GM18861 (cell line): Measurements from ENCODE around the gene AHI1.

Experiments
- ATAC-seq: cut with Tn5 transposase; IDR thresholded peaks from one replicate; pipeline ENCODE4 v1.9.1; 2021; ENCODE audit not compliant: unreplicated experiment

AHI1 gene

DNA sequence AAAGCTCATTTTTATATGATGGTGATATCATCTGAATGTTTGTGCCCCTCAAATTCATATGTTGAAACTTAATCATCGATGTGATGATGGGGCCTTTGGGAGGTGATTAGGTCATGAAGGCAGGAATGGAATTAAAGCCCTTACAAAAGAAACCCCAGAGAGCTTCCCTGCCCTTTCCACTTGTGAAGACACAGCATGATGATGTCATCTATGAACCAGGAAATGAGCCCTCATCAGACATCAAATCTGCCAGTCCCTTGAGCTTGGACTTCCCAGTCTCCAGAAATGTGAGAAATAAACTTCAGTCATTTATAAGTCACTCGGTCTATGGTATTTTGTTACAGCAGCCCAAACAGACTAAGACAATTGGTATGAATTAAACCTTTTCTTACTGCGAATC, 163.4 kb downstream of the AHI1 start:
- ATAC-seq = no peak

DNA sequence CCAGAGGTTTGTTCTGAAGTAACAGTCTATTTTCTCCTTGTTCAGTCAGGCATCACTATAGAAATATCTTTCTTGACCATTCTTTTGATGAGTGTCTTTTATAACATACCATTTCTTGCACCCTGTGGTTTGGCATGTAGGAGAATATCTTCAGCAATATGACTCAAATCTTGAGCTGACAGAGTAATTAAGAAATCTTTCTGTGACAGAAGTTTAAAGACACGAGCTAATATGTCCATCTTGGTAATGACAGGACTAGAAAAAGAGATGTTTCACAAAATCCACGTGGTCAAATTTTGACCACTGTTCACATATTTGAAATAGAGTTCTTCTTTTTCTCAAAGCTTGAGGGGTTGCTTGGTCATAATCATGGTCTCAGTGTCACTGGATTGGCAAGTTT, 166.5 kb downstream of the AHI1 start:
- peak; percentile 34 for ATAC-seq

DNA sequence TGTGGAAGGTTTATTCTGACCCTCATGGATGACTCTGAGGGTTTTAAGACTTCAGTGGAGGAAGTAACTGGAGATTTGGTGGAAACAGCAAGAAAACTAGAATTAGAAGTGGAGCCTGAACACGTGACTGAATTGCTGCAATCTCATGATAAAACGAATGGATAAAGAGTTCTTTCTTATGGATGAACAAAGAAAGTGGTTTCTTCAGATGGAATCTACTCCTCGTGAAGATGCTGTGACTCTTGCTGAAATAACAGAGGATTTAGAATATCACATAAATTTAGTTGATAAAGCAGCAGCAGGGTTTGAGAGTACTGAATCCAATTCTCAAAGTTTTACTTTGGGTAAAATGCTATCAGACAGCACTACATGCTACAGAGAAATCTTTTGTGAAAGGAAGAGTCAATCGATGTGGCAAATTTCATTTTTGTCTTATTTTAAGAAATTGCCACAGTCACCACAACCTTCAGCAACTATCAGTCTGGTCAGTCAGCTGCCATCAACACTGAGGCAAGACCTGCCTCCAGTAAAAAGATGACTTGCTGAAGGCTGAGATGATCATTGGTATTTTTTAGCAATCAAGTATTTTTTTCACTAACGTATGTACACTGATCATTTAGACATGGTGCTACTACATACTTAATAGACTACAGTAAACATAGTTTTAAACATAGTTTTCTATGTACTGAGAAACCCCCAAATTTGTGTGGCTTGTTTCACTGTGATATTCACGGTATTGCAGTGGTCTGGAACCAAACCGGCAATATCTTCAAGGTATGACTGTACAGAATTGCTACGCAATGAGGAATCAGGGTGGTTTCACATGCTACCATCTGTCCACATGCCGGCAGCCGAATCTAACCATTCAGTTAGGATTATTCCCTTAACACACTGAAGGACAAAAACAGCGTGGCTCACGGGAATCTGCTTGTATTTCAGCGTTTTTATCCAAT, 167.4 kb downstream of the AHI1 start:
- ATAC-seq = peak; percentile 87

DNA sequence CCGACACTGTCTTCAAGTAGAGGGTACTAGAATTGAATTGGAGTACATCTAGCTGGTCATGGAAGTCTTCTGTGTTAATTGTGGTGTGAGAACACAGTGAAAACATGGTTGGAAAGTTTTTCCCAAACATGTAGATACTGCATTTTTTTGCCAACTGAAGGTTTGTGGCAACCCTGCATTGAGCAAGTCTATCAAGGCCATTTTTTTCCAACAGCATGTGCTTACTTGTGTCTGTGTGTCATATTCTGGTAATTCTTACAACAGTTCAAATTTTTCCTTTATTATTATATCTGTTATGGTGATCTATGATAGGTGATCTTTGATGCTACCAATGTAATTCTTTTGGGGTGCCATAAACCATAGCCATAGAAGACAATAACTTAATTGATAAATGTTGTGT, 169.4 kb downstream of the AHI1 start:
- no peak for ATAC-seq

DNA sequence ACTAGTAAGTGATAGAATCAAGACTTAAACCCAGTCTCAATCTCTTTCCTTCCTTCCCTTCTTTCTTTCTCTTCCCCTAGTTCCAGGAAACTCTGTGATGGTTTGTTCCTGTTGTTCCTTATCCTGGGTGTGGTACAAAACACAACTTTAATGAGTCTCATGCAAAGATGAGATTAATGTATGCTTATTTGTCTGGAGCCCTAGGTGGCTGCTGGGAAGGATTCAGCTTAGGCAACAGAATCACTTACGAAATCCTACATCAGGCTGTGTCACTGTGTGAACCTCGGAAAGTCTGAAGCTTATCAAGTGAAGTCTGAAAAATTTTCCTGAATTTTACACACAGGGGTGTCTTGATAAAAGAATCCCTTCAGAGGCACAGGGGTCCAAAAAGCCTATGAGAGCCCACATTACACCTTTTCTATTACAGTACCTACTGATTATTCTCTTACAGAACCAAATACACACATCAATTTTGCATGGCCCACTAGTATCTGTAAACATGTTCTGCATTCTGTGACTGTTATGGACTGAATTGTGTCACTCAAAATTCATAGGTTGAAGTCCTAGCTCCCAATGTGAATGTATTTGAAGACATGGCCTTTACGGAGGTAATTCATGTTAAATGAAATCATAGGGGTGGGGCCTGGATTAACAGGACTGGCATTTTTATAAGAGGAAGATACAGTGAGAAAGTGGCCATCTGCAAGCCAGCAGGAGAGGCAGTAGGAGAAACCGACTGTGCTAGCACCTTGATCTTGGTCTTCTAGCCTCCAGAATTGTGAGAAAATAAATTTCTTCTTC, 171.7 kb downstream of the AHI1 start:
- ATAC-seq = no peak

DNA sequence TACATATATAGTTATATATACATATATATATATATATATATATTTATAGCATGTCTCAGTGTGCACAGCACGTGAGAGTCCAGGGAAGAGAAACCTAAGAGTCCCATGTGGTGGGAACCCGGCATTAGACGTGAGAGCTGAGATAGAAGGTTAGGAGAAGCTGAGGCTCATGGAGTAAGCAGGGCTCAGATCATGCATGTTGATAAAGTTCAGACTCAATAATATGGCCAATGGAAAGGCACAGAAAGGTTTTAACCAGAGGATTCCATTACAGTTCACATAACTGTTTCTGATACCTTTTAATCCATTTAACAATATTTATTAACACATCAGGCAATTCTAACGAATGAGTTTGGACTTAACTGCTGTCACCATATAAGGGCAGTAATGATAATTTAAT, 173.0 kb downstream of the AHI1 start:
- no peak for ATAC-seq

DNA sequence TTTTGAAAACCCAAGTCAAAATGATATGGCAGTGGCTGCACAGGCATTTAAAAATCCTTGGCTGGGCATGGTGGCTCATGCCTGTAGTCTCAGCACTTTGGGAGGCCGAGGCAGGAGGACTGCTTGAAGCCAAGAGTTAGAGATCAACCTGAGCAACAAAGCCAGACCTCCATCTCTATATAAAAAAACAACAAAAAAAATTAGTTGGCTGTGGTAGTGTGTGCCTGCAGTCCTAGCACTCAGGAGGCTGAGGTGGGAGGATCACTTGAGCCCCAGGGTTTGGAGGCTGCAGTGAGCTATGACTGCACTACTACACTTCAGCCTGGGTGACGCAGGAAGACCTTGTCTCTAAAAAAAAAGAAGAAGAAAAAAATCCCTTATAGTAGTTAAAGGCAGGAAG, 173.6 kb downstream of the AHI1 start:
- ATAC-seq = no peak

DNA sequence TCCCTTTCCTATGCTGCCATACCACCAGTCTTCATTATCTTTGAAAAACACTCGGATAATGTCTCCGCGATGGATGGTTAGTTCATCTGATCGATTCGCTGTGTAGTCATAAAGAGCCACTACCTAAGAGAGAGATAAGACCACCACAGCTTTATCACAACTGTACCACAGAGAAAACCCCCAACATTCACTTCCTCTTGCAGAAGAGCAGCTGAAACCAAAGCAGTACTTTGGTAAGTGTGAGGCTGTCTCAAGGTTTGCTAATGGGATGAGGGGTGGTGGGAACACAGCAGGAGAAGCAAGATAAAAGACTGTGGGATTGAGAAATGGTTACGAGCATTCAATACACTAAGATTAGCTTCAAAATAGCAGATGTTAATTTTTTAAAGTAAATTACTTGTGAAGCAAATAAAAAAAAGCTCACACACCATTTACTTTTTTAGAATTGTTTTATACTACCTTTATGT, 174.3 kb downstream of the AHI1 start:
- ATAC-seq = peak; percentile 95

DNA sequence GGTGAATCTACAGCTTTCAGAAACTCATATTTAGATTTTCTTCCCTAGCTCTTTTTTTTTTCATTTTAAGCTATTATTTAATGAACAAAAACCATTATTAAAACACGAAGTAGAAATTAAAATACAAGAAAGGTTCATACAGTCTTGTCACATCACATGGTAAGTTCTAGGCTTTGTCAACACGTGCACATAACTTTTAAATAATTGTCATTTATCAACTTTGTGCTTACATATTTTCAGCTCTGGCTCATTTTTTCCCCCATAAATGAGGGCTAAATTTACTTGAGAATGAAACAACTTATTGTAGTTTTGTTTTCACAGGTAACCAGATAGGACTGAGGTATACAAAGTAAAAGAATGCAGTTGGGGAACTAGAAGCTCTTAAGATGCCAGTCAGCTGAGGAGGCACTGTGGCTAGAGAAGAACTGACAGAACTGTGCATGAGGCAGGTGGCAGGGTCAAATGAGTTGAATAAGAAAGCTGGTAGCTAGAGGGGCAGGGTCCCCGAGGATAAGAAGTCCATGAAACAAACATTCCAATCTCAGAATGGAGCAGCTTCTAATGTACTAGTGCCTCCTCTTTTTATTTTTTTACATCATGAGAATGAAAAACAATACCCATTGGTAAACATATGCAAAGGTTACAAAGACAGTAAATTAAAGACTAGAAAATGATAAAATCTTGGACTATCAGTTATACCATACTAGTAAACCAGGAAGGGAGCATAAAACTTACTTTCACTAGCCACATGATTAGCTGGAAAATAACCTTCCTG, 174.9 kb downstream of the AHI1 start:
- ATAC-seq = peak; percentile 43

DNA sequence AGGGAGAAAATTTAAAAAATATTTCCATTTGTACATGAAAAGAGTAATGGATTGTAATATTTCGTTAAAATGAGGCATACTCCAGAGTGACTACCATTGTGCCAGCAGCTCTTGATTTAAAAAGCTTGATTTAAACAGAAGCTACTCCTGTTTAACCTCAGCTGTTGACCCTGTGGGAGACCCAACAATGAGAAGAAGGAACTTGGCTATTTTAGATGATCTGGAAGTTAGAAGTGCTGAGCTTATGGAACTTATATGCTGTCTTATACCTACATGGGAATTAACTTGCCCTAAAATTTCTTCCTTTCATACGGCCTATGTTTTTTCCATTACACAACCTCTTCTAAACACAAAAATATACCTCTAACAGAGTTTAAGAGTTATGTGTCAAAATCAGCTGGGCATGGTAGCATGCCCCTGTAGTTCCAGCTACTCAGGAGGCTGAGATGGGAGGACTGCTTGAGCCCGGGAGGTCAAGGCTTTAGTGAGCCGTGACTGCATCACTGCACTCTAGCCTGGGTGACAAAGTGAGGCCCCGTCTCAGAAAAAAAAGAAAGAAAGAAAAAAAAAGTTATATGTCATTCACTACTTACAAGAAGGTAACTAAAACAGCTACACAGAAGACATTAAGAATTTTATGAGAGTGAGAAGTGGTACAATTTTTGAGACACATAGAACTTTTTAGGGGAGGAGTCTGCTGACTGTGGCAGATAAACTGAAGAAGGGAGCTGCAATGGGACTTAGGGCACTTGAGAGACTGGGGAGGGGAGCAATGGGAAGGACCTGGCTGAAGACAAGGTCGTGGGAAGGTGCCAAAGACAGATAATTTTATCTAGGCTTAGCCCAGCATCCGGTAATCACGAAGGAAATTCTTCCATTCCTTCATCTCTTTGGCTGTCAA, 176.6 kb downstream of the AHI1 start:
- no peak for ATAC-seq

DNA sequence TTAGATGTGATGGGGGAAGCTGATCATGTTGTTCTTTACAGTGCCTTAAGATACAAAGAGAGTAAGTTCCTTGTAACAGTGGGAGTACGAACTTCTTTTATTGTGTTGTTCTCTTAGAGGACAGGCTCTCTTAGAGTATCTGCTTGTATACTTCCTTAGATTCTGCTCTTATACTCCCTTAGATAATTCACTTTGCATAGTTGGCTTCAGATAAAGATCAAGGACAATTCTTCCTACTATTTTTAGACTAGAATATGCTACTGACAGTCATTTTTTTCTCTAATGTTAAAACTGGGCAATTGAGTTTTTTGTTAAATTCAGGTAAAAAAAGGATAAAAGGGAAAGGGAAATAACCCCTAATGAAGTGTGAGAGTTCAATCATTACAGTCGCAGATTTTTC, 177.7 kb downstream of the AHI1 start:
- no peak for ATAC-seq

DNA sequence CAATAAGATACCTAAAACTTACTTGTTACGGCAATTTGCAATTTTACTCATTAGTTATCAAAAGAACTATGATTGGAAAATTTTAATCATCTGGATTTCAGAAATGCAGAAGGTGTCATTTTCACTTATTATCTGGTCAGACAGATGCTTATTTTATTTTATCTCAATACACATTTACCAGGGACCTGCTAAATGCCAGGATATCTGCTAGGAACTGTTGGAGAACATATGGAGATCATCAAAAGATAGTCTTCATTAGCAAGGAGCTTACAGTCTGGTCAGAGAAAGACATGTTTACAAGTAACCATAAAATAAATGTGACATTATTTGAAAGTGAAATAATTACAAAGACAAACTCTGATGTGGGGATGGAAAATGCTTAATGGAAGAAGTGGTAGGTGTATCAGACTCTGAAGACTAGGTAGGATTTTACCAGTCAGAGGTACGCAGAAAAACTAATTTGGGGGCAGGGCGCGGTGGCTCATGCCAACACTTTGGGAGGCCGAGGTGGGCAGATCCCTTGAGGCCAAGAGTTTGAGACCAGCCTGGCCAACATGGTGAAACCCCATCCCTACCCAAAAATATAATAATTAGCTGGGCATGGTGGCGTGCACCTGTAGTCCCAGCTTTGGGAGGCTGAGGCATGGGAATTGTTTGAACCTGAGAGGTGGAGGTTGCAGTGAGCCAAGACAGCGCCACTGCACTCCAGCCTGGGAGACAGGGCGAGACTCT, 178.6 kb downstream of the AHI1 start:
- no peak for ATAC-seq

DNA sequence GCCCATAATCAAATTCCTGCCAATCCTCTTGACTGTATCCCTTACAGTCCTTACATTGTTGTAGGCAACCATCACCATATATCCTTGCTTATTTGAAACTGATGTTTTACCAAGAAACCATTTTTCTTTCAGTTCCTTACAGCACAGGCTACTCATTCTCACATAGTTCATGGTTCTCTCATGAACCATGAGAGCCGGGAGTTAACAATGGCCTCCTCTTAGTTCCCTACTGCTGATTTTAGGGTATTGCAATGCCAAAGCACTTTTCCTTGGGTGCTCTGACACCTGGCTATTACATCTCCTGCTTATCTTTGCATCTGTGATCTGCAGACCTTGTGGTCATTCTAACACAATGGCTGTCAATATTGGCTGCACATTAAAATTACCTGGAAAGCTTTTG, 183.0 kb downstream of the AHI1 start:
- peak; percentile 59 for ATAC-seq

DNA sequence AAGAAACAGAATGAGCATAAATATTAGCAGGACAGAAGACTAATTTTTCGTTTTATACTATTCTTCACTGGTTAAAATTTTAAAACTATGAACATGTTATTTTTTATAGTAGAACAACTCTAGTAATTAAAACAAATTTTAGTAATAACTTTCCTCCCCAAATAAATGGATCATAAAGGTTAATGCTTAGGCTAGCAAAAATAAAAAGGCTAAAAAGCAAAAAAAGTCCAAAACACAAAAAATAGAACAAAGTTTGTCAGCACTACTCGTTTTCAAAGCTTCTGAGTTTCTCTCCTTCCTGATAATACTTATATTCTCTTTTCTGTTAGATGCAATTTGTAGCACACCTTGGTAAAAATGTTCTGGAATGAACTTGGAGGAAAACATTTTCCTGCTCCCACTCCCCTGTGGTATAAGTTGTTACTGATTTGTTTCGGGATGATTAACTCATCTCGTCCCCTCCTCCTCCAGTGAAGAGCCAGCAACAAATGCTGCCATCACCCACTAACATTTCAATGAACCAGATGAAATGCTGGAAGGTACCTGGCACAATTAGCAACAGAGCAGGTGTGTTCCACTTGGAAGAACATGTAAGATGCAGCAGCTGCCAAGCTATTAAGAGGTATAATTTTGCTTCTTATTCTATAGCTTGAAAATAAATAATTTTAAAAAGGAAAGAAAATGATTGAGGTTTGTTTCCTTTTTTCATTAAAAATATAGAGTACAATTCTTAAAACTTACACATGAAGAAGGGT, 185.9 kb downstream of the AHI1 start:
- ATAC-seq = no peak

DNA sequence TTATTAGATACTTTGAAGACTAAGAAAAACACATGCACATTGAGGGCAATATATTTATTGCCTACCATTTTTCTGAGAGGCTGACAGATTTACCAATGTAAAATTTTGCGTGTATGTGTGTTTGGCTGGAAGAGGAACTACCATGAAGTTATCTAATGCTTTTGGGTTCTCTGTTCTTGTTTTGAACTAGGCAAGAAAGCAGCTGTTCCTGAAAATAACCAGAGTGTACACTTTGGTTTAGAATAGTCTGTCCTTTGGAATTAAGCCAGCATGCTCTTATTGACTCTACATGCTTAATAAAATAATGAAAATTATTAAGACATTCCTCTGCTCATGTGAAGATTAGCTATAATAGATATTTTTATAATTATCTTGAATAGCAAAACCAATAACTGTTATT, 187.2 kb downstream of the AHI1 start:
- ATAC-seq = no peak

DNA sequence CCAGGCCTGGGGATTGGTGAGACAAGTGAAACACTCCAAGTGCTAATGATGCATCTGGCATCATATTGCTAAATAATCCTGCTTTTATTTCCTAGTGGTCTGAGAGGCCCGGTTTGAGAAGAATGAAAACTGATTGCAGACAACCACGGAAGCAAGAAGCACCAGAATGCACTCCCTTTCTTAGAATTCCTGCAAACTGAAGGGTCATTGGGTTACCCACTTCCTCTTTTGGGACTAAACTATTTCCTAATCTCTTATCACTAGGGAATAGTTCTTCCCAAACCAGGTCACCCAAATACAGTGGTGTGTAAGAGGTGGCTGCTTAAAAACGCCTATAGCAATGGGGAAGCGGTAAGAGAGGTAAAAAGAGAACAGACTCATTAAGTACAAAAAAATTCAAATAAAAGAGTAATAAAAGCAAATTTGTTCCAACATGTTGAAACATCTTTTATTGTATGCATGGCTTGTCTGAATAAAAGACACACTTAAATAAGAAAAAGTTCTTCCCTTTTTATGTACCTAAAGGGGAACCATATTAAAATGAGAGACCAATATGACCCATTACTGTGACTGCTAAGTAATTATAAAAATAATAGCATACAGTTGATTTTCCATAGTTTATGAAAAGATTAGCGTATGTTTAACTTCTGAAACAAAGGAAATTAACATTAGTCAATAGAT, 190.7 kb downstream of the AHI1 start:
- ATAC-seq = no peak

DNA sequence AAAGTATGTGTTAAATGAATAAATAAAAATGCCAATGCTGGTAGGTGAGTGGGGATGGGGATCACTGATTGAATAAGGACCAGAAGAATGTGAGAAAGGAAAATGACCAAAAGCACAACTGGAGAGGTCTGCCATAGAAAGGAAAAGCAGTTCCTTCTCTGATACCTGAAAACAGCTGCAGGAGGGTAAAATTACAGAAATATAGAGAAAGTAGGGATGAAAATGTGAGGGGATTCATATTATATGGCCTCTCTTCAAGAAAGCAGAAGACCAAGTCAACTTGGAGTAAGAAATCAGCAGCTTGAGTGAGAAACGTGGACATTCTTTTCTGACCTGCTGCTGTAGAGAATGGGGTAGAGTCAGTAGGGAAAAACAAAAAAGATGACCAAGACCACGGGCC, 191.4 kb downstream of the AHI1 start:
- ATAC-seq = no peak

DNA sequence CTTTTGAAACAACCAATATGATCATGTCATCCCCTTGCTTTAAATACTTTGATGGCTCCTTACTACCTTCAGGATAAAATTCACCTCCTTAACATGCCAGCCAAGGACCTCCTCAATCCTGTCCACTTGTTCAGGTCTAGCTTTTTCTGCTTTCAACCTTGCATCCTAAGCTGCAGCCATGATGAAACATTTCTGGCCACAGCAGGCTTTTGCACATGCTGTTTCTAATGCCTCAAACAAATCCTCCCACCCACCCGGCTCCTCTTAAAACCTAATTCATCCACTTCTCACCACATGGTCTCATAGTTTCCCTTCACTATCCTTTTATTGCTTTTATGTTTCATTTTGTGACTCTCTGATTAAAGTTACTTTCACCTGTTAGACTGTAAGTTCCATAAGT, 191.9 kb downstream of the AHI1 start:
- ATAC-seq = no peak
